ENCODE data around the gene RNF207.
"Not testable (repeated sequence)": the region's sequence is repeated elsewhere in the genome, so short reads cannot be mapped to it uniquely, and the experiment has no call there.

RNF207 gene

DNA sequence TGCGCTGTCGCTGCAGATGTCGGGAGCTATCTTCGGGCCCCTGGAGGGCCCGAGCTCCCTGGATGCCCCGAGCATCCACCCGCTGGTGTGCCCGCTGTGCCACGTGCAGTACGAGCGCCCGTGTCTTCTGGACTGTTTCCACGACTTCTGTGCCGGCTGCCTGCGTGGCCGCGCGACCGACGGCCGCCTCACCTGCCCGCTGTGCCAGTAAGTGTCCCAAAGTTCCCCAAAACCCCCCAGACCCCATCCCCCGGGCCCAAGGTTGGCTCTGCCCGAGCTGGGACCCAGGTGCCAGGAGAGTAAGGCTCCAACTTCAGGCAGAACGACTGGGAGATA lies 569 bp downstream of the RNF207 start:
- no peak for DNase-seq

GRCh38 chr1:6207075-6207885 lies 1.4 kb downstream of the RNF207 start:
- DNase-seq: no peak

GRCh38 chr1:6207921-6208320 lies 2.0 kb downstream of the RNF207 start:
- DNase-seq: no peak

DNA sequence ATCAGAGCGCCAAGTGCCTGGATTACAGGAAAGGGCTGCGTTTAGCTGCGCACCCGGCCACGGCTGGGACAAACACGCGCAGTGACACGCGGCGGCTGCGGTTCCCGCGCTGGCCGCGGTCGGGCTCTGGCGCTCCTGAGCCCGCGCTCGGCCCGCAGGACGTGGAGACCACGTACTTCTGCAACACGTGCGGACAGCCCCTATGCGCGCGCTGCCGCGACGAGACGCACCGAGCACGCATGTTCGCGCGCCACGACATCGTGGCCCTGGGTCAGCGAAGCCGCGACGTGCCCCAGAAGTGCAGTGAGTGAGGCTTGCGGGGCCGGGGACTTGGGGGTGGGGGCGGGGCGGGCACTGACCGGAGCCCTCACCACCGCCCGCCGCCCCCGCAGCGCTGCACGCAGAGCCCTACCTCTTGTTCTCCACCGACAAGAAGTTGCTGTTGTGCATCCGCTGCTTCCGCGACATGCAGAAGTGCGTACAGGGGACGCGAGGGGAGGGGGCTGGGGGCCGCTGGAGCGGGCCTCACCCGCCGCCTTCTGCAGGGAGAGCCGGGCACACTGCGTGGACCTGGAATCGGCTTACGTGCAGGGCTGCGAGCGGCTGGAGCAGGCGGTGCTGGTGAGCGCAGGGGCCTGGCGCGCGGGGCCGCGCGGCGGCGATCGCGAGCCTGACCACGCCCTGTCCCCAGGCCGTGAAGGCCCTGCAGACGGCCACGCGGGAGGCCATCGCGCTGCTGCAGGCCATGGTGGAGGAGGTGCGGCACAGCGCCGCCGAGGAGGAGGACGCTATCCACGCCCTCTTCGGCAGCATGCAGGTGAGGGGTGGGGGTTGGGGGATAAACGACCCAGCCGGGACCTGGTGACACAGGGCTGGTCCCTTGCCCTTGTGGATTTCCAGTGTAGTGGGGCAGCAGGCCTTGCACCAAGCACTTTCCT lies 3.1 kb downstream of the RNF207 start:
- peak in 1 of 5 donors; percentile 29 for DNase-seq

- no peak for DNase-seq
Measured at GRCh38 chr1:6209661-6210580, 4.0 kb downstream of the RNF207 start.

DNA sequence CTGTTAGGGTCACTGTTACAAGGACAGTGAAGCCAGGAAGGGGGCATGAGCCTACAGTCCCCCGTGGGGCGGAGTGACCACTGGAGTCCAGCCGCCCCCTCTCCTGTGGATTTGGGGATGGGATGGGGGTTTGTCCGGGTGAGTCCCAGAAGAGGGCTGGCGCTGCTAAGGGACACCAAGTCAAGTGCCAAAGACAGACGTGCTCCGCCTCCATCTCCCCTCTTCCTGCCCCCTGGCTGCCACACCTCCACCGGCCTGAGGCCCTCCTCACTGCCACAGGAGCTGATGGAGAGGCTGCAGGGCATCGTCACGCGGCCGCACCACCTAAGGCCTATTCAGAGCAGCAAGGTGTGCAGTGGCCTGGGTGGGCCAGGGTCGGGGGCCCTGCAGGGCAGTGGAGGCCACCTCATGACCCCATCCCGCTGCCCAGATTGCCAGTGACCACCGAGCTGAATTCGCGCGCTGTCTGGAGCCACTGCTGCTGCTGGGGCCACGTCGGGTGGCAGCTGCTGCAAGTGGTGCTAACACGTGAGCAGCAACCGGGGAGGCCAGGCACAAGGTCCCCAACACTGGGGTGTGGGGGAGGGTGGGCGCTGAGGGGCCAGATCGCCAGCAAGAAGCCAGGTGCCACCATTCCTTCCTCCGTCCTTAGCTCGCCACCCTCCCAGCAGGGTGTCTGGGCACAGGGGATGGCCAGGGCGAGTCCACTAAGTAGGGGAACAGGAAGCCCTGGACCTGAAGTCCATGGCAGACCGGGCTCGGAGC lies 4.9 kb downstream of the RNF207 start:
- no peak for DNase-seq

DNA sequence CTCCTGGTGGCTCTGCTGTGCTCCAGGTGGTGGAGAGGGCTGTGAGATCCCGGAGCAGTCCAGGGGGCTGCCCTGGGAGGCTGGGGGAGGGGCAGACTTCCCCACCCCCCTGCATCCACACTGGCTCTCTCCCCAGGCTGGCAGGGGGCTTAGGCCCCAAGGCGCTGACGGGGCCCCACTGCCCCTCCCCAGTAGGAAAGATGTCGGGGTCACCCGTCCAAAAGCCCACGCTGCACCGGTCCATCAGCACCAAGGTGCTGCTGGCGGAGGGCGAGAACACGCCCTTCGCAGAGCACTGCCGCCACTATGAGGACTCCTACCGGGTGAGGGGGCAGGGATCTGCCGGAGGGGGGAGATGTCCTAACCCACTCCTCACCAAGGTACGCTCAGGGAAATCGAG lies 5.8 kb downstream of the RNF207 start:
- DNase-seq: no peak

- no peak for DNase-seq
Measured at GRCh38 chr1:6212193-6212959, 6.5 kb downstream of the RNF207 start.

GRCh38 chr1:6218375-6219164 lies 12.7 kb downstream of the RNF207 start:
- DNase-seq: no peak

DNA sequence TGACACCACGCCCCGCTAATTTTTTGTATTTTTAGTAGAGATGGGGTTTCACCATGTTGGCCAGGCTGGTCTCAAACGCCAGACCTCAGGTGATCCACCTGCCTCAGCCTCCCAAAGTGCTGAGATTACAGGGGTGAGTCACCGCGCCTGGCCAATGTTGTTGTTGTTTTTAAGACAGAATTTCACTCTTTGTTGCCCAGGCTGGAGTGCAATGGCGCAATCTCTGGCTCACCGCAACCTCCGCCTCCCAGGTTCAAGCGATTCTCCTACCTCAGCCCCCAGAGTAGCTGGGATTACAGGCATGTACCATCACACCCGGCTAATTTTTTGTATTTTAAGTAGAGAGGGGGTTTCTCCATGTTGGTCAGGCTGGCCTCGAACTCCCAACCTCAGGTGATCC lies 13.7 kb downstream of the RNF207 start:
- not testable (repeated sequence) for DNase-seq

GRCh38 chr1:6220236-6220635 lies 14.3 kb downstream of the RNF207 start:
- no peak for DNase-seq

- no peak for DNase-seq
Measured at GRCh38 chr1:6221210-6221784, 15.4 kb downstream of the RNF207 start.

GRCh38 chr1:6222636-6223035 lies 16.7 kb downstream of the RNF207 start:
- DNase-seq: no peak

DNA sequence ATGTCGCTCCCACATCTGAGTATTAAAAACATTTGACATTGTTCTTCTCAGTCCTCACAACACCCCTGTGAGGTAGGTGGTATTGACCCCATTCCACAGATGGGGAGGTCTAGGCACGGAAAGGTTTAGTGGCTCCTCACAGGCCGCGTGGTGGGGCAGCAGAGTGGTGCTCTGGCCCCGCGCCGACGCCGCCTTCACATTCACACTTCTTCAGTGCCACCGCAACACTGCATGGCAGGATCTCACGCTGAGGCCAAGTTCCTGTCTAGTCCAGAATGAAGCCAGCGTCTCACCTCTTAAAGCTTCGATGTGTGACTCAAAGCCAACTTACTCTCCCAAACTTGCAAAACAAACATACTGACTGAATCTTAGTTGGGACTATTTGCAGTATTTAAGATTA lies 17.7 kb downstream of the RNF207 start:
- DNase-seq: no peak

DNA sequence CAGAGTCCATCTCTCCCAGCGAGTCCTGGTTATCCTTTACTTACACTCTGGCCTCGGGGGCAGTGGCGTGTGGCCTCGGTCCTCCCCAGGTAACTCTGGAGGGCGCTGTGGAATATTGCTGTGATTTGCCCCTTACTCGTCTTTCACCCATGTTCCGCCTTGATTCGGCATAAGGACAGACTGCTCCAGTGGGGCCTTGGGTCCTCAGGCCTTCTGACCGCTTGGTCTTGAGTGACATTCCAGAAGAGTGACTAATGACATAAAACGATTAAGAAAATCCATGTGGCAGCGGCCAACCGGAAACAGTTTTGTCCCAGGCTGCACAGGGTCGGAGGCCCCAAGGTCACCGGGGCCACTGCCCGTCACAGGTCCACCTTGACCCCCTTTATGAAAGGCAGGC lies 18.8 kb downstream of the RNF207 start:
- no peak for DNase-seq

GRCh38 chr1:6225651-6226050 lies 19.7 kb downstream of the RNF207 start:
- DNase-seq: no peak

- DNase-seq: no peak
Measured at GRCh38 chr1:6233376-6233775, 27.5 kb downstream of the RNF207 start.

DNA sequence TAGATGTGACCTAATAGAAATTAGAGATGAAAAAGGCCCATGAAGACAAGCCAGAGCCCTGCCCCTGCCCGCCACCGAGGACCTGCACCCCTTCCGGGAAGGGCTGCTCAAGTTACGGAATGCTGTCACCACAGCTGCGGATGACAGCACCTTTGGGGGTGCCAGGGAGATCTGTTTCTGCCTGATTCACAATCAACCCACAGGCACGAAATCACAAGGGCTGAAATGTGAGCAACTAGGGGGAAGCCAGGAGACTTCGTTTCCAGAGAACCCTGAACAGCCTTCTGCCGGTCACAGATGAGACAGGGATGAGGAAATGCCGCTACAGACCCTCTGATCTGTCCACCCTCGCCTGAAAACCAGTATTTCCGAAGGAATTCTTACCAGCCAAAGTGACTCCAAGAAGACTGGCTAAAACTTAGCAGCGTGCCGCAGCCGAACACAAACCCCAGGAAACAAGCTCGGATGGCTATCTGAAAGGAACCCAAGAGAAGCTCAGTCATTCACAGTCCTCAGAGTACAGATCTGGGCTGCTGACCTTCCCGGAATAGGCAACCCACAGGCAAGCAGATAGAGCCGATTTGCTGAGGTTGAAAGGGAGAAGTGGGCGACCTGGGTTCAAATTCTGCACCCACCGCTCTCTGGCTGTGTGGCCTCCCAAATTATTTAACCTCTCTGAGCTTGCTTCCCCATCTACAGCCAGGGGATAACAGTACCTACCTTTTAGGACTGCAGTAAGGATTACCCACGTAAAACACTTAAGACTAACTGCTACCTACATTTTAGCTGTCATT lies 28.8 kb downstream of the RNF207 start:
- DNase-seq: no peak

GRCh38 chr1:6235296-6235677 lies 29.4 kb downstream of the RNF207 start:
- no peak for DNase-seq

Measured in T-helper 1 cell (primary cell).